ENCODE measurements around the gene LDB2. TPM values are rescaled to one million over a fixed set of nuclear protein-coding genes. Genes with fewer than 3 reads are reported as not detected.

The LDB2 gene
- total and polyA plus RNA-seq, 2 donors (not counting 1 experiment from before 2014, with no cell fraction given) = not detected

GRCh38 chr4:16721613-16722291 lies 176.7 kb downstream of the LDB2 start:
- TF ChIP-seq EZH2 (IDR thresholded peaks at IDR 0.05; ENCODE audit: borderline replicate concordance, insufficient read depth, low read depth, low read length, poor library complexity, severe bottlenecking) = no peak
- no peak for TF ChIP-seq CTCF (IDR thresholded peaks at IDR 0.05)
- Mint-ChIP-seq H3K4me3 (no peak overlapping the region), H3K4me1 (no peaks in the 10 kb centered on the region), H3K27ac (no peak overlapping the region), H3K9me3 (ENCODE audit: insufficient read depth) (peaks cover 3% of the 10 kb centered on the region), H3K27me3 (no peaks in the 10 kb centered on the region)
- ATAC-seq (ENCODE audit: low read depth) (no peak), DNase-seq (no peak)
- intact Hi-C loops (cut with micrococcal nuclease) = no loop called here
- no peaks in the 10 kb centered on the region for H3K27me3 ChIP-seq (replicated peaks in 1 of 4; ENCODE audit: control extremely low read depth in 1 of 4, control insufficient read depth in 3 of 4, insufficient read depth in 4 of 4, low read length in 3 of 4)
- H3K4me2 ChIP-seq (replicated peaks; ENCODE audit: low read depth, low read length, poor library complexity, severe bottlenecking) = no peak overlapping the region
- ChIA-PET POLR2A (no interaction called here), CTCF (no interaction called here)
- no peak overlapping the region for H2AFZ ChIP-seq (ENCODE audit: insufficient read depth, low read depth, low read length, poor library complexity, severe bottlenecking)
- H3K36me3 ChIP-seq (replicated peaks in 1 of 2; ENCODE audit: control extremely low read depth in 1 of 2, control insufficient read depth in 1 of 2, extremely low read depth in 1 of 2, insufficient read depth in 2 of 2, low read length in 1 of 2) = no peaks in the 10 kb centered on the region
- H3K79me2 ChIP-seq (ENCODE audit: control insufficient read depth, insufficient read depth, low read length) = no peaks in the 10 kb centered on the region
- no peaks in the 10 kb centered on the region for H3K4me1 ChIP-seq (ENCODE audit: control insufficient read depth in 2 of 2, insufficient read depth in 2 of 2, low read length in 2 of 2)
- no peak overlapping the region for H3K27ac ChIP-seq (ENCODE audit: low read length in 2 of 2)
- H4K20me1 ChIP-seq (ENCODE audit: control insufficient read depth, insufficient read depth, low read length, poor library complexity, severe bottlenecking) = no peaks in the 10 kb centered on the region
- WGBS (ENCODE audit: insufficient coverage) = no CpG with 5 or more reads among the region's 4 CpGs
- H3K4me3 ChIP-seq (ENCODE audit: control extremely low read depth in 1 of 5, extremely low read depth in 1 of 5, insufficient read depth in 1 of 5, low read depth in 2 of 5, low read length in 4 of 5) = no peak overlapping the region
- no peaks in the 10 kb centered on the region for H3K9me3 ChIP-seq (ENCODE audit: control extremely low read depth in 1 of 3, control insufficient read depth in 2 of 3, insufficient read depth in 1 of 3, low read length in 2 of 3)
- H3K9ac ChIP-seq (ENCODE audit: low read length) = no peak overlapping the region

GRCh38 chr4:16720761-16721160 lies 177.7 kb downstream of the LDB2 start:
- H3K27ac Mint-ChIP-seq = no peak overlapping the region
- DNase-seq = no peak
- no peak overlapping the region for H3K4me3 Mint-ChIP-seq
- no peak overlapping the region for H2AFZ ChIP-seq (ENCODE audit: insufficient read depth, low read depth, low read length, poor library complexity, severe bottlenecking)
- no peak overlapping the region for H3K4me3 ChIP-seq (ENCODE audit: control extremely low read depth in 1 of 5, extremely low read depth in 1 of 5, insufficient read depth in 1 of 5, low read depth in 2 of 5, low read length in 4 of 5)
- no peak for ATAC-seq (ENCODE audit: low read depth)
- H3K9me3 Mint-ChIP-seq (ENCODE audit: insufficient read depth) = peaks cover 3% of the 10 kb centered on the region
- H3K9ac ChIP-seq (ENCODE audit: low read length) = no peak overlapping the region
- H3K9me3 ChIP-seq (ENCODE audit: control extremely low read depth in 1 of 3, control insufficient read depth in 2 of 3, insufficient read depth in 1 of 3, low read length in 2 of 3) = no peaks in the 10 kb centered on the region
- no peaks in the 10 kb centered on the region for H3K36me3 ChIP-seq (replicated peaks in 1 of 2; ENCODE audit: control extremely low read depth in 1 of 2, control insufficient read depth in 1 of 2, extremely low read depth in 1 of 2, insufficient read depth in 2 of 2, low read length in 1 of 2)
- no peaks in the 10 kb centered on the region for H3K27me3 Mint-ChIP-seq
- no peaks in the 10 kb centered on the region for H4K20me1 ChIP-seq (ENCODE audit: control insufficient read depth, insufficient read depth, low read length, poor library complexity, severe bottlenecking)
- ChIA-PET POLR2A (no interaction called here), CTCF (no interaction called here)
- intact Hi-C loops (cut with micrococcal nuclease) = no loop called here
- no peaks in the 10 kb centered on the region for H3K4me1 ChIP-seq (ENCODE audit: control insufficient read depth in 2 of 2, insufficient read depth in 2 of 2, low read length in 2 of 2)
- no peak overlapping the region for H3K4me2 ChIP-seq (replicated peaks; ENCODE audit: low read depth, low read length, poor library complexity, severe bottlenecking)
- no peaks in the 10 kb centered on the region for H3K4me1 Mint-ChIP-seq
- TF ChIP-seq EZH2 (IDR thresholded peaks at IDR 0.05; ENCODE audit: borderline replicate concordance, insufficient read depth, low read depth, low read length, poor library complexity, severe bottlenecking) (no peak), CTCF (IDR thresholded peaks at IDR 0.05) (no peak)
- WGBS (ENCODE audit: insufficient coverage) = no CpG with 5 or more reads among the region's 2 CpGs
- no peak overlapping the region for H3K27ac ChIP-seq (ENCODE audit: low read length in 2 of 2)
- H3K79me2 ChIP-seq (ENCODE audit: control insufficient read depth, insufficient read depth, low read length) = no peaks in the 10 kb centered on the region
- H3K27me3 ChIP-seq (replicated peaks in 1 of 4; ENCODE audit: control extremely low read depth in 1 of 4, control insufficient read depth in 3 of 4, insufficient read depth in 4 of 4, low read length in 3 of 4) = no peaks in the 10 kb centered on the region
